Mammary epithelial cell (primary cell): ENCODE results near the gene TNFAIP8L3.

Source experiments
- CTCF ChIP-seq, 2 donors: IDR thresholded peaks in 1 of 2; conservative IDR thresholded peaks in 1 of 2; 2 replicates each; pipeline ENCODE4 v1.5.1; 2011 to 2012; ENCODE audit warnings: inconsistent platforms in 2 of 2, low read length in 2 of 2, mild to moderate bottlenecking in 2 of 2, control low read depth in 1 of 2, low read depth in 1 of 2; ENCODE audit not compliant: insufficient read depth in 1 of 2; ENCODE audit errors: extremely low read depth in 1 of 2
- EZH2 ChIP-seq: IDR thresholded peaks from 2 replicates; pipeline ENCODE4 v1.6.1; 2012; ENCODE audit warnings: low read length, inconsistent platforms, borderline replicate concordance

- no peak for TF ChIP-seq CTCF (conservative IDR thresholded peaks at IDR 0.05 in 1 of 2, IDR thresholded peaks at IDR 0.05 in 1 of 2; ENCODE audit: extremely low read depth in 1 of 2, insufficient read depth in 1 of 2, low read depth in 1 of 2, low read length in 2 of 2)
- TF ChIP-seq EZH2: no peak
Observed at GRCh38 chr15:51135276-51135675, 40.6 kb upstream of the TNFAIP8L3 start.
